HG02642 (cell line): ENCODE results near the gene COQ9.
A peak's percentile ranks its signal among the peaks of the same experiment; 100 is the strongest.

Experiments used
- ATAC-seq: cut with Tn5 transposase; IDR thresholded peaks from one replicate; pipeline ENCODE4 v1.9.1; 2021; ENCODE audit warnings: mild to moderate bottlenecking; ENCODE audit not compliant: unreplicated experiment, poor library complexity

COQ9 gene

DNA sequence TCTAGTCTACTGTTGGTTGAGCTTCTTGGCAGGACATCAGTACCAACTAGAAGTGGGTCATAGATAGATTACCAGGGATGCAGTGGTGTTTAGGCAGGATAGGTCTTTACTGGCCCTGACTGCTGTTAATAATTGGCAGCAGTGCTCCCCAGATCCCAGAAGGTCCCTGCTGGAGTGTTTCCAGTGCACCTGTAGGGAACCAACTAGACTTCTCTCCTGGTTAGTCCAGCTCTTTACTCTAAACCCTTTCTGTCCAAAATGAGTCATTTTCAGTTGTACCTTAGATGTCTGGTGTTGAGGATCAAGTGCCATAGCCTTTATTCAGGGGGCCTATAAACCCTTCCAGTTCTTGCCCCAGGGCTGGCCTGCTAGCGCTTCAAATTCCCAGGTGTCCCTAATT is 23.9 kb downstream of the COQ9 start:
- ATAC-seq: no peak

DNA sequence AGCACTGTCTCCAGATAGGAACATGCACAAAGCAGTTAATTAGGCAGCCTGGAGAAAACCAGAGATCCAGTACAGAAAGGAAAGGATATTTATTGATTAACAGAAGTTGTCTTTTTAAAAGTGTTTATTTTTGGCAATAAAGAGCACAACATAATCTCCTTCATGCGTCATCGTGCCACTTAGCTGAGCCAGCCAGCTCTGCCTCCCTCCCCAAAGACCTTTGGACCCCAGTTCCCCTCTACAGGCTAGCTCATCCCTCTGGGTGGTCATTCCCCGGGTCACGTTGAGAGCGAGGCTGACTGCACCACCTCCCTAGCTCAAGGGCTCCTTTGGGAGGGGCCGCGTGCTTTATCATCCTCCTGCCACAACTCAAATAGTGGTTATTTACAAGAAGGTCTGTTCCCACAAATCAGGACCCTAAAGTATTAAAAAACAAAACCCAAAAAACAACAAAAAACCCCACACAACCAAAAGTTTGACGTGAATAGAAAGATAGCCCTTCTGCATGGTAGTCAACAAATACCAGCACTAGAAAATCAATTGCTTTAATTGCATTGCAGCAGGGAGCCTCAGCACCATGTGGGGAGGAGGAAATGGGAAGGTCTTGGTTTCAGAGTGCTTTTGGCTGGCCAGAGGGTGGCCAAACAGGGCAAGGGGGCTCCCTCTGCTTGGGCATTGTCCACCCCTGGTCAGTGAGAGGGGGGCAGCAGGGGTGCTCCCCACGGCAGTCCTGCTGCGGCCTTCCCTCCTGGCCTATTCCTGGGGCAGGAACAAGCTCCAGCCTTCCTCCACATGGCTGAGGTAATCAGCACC is 24.8 kb downstream of the COQ9 start:
- no peak for ATAC-seq

DNA sequence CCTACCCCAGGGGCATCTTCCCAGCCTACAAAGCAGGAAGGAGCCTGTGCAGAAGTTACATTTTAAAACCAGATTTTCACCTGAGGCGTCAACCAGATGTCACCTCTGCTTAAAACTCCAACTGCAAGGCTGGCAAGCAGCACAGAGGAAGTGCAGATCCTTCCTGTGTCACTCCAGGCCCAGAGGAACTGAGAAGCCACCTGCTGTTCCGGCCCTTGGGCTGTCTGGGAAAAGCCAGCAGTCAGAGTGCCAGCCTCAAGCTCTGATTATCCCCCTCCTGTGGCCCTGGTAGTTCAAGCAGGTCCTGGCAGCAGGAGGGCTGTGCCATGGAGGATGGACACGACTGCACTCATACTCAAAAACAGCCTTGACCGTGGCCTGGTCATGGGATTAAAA is 25.4 kb downstream of the COQ9 start:
- no peak for ATAC-seq

DNA sequence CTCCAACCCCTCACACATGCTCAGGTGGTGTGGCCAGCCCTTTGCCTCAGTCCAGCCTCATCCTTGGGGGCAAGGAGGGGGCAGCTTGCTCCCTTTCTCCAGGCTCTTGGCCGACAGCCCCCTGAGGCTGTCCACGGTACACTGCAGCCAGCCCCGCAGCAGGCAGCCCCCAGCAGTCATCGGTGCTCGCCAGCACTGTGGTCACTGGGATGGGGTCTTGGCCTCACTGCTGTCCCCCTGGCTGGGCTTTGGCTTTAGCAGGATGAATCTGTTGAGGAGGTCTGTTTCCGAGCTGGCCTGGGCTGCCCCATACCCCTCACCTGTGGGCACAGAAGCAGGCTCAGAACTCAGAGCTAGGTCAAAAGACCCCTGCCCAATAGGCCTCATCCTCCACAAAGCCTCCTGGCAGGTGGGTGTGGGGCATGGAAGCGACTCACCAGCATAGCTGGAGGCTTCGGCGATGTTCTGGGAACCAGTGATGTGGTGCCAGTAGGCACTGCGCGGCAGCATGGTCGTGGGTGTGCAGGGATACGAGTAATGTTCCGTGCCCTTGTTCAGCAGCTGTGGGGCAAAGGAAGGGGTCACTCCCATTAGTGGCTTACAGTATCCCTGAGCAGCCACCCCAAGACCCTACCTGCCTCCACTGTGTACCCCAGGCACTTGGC is 26.0 kb downstream of the COQ9 start:
- no peak for ATAC-seq

DNA sequence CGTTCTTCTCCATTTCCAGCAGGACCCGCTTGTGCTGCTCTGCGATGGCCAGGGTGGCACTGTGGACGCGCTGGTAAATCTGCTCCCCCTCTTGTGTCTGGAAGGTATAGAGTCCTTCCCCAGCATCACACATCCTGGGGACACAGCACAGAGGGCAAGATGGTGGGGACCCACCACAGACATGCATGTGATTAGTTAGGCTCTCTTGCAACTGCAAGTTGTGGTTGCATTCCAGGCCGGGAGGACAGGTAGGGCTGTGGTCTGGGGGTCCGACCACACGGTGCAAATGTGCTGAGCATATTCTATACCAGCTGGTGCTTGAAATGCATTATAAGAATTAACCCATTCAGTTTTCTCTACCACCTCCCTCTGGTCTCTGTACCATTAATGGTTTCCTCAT is 26.6 kb downstream of the COQ9 start:
- ATAC-seq: no peak

DNA sequence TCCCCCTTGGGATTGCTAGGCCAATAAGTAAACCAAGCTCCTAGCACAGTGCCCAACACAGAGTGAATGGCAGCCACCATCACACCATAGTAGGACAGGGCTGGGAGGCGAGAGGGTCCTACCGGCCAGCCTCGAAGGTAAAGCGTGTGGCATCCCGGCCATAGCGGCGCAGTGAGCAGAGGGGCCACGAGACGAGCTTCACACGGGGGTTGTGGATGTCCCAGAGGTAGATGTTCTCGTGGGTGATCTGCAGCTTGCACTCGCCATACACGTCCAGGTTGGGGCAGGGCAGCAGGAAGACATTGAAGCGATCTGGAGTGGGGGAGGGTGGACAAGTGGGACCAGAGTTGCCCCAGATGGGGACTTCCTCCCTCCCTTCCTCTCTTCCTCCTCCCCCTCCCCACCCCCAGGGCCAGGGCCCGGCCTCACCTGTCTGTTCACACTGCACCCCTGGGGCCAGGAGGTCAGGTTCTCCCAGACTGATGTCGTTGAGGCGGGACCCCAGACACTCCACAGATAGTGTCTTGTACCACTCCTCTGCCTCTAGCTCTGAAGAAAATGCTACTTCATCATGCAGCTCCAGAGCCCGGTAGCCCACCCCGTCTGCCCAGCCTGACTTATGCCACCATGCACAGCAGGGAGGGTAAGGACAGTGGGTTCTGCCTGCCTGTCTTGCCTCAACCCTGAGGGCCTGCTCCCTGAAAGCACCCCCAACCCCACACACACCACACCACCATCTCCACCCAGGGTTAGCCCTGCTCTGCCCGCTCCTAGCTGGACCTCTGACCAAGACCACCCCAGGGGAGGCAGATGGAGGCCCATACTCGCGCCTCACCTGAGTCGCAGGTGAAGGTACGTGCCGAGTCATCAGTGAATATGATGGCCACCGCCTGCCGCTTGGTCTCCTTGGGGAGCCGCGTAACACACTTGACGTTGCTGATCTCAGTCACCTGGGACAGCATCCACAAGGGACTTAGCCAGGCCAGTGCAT is 27.7 kb downstream of the COQ9 start:
- ATAC-seq: no peak

DNA sequence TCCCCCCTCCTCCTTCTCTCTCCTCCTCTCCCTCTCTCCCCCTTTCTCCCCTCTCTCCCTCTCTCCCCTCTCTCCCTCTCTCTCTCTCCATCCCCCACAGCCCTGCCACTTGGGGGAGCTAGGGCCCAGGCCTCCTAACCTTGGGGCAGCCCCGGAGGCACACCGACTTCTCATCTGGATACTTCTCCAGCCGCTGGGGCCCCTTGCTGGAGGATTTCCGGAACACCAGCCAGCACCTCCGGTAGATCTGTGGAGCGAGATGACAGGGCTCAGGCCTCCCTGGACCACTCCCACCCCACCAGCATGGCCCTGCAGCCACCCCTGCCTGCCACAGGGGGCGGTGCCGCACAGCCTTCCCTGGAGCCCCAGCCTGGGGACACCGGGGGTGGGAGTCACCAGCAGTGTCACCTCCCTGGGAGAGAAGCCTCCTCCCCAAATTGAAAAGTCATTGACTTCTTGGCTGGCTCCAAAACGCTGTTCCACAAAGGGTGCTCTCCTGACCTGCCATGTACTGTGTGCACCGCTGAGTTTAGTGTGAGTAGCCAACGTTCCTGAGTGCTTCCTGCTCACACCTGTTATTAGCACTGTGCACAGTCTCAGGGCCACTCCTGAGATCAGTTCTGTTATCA is 28.5 kb downstream of the COQ9 start:
- ATAC-seq: peak; percentile 82

DNA sequence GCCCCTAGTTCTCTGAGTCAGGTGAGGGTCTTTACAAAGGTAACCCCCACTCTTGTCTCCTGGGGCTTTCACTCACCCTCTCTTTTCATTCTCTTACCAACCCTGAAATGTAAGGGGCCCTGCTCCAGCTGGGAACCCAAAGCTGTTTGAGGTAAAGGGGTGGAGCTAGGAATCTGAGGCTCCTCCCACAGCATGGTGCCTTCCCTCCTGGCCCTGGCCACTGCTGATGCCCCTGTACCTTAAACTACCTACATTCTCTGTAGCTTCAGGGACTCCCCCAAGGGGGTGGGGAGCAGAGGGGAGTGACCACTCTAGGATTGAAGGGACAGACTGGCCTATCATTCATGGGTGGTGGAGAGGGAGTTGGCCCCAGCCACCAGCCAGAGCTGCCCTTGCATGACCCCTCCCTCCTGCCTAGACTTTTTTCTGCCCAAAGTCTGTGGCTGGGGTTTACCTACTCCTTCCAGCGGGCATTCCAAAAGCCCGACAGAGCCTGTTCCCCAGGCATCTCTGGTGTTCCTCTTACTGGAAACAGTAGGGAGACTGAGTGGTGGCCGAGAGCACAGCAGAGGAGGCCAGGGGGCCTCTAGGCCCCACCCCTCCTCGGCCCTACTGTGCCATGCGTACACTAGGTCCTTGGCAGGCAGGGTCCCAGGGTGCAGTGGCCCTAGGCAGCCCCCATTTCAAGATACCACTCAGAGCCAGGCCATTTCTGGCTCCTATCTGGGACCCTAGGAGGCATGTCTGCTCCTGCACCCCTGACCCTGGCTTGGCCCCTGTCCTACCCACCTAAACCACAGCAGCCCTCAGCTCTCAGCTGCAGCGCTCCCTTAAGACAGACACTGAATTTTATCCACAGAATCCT is 29.5 kb downstream of the COQ9 start:
- no peak for ATAC-seq

DNA sequence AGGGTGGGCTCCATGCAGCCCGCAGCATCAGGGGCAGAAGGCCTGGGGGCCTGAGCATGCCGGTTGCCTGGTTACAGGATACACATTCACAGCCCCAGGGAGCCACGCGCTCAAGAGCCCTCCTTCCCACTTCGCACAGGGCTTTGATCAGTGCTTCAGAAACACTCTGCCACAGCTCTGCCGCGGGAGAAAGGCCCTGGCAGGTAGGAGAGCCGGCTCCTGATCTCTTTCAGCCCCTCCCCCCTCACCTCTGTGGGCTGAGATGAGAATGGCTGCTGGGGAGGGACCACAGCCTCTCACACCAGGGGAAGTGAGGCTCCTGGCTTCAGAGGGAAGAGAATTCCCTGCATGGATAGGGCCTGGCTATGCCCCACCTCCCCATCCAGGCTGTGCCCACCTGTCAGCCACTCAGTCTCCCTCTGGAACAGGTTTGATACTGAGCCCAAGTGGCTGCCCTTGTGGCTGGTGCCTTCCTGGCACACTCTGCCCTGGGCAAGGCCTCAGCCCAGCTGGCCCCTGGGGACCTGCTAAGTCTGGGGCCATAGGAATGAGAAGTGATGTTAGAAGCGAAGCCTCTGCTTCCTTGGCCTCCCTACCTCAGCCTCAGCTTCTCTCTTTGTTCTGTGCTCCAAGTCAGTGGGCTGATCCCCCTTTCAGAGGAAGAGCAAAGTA is 30.4 kb downstream of the COQ9 start:
- ATAC-seq: no peak

DNA sequence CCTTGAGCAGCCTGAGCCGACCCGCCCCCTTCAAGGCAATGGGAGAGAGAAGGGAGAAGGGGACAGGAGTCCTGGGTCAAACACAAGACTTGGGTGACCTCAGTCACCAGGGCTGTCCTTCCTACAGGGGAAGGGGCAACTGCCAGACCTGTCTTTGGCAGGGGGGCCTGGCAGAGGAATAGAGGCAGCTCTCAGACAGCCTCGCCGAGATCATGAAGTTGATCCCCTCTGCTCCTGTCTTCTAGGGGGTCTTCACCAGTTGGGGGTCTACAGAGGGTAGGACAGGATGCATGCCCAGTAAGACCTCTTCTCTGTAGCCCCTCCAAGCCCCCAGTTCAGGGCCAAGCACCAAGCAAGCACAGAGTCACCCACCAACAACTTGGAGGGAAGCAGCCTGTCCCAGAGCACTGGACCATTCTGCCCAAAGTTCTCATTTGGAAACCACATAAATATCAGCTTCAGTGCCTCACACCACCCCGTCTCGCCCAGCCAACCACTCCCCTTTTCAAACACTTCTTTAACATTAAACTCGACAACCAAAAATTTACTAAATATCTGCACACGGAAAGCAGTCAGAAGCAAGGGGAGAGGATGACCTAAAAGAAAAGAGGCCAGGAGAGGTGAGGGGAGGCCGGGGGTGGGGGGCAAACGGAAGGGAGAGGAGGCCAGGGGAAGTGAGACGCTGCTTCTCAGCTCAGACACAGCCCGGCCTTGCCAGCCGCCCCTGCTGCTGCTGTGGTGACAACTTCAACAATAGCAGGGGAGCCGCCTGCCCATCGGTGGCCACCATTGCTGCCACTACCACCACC is 31.3 kb downstream of the COQ9 start:
- ATAC-seq: no peak

DNA sequence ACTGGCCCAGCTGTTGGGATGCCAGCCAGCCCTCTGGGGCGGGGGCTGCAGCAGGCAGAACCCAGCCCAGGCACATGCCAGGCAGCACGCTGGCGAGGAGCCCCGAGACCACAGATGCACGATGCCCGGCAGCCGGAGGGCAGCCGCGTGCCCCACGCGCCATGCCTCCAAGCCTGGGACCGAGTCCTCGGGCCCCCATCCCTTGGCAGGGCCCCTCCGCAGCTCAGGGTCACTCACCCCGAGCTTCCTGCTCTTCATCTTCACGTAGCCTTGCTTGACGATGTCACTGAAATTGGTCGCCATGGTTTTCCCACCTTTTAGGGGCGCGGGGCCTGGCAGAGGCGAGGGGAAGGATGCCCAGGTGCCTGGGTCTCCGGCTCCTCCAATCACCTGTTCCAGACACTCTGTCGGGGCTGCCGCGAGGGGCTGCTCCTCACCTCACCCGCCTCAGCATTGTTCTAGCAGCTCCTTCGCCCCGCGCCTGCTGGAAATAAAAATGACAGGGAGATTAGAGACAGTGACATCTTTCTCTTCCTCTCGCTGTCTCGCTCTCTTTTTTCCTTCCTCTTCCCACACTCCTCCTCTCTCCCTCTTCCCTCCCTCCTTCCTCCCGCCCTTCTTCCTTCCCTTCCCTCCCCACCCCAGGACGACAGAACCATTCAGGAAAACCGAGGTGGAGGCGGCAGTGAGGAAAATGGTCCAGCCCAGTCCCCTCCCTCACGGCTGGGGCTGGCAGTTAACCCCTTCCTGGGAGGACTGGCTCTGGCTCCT is 32.1 kb downstream of the COQ9 start:
- ATAC-seq: no peak

DNA sequence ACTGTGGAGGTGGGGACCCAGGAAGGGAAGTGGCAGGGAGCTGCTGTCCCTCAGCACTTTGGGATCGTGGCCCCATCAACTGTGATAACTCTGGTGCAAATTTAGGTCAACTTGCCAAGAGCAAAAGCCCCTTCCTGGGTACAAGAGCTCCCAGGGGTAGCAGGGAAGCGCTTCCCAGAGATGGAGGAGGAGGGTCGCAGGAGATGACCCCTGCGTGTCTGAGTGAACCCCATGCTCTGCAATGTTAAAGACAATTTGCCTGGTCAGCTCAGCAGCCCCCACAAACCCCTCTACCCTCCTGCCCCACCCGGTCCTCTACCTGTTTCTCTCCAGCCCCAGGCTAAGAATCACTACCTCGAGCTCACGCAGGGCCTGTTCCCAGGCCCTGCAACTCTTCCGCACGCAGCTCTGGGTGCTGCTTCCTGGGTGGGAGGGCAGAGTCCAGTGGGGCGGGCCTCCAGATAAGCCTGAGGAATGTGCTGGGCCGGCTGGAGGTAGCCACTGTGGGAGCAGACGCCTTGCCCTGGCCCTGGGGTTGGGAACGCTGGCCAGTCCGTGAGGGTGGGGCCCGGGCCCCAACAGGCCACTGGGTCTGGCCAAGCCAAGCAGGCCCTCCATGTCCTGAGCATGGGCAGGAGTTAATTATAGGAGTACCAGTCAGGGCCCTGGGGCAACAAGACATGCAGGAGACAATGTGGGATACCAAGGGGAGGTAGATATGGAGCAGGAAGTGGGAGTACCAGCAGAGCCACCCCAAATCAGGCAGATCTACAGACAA is 32.9 kb downstream of the COQ9 start:
- ATAC-seq: no peak

DNA sequence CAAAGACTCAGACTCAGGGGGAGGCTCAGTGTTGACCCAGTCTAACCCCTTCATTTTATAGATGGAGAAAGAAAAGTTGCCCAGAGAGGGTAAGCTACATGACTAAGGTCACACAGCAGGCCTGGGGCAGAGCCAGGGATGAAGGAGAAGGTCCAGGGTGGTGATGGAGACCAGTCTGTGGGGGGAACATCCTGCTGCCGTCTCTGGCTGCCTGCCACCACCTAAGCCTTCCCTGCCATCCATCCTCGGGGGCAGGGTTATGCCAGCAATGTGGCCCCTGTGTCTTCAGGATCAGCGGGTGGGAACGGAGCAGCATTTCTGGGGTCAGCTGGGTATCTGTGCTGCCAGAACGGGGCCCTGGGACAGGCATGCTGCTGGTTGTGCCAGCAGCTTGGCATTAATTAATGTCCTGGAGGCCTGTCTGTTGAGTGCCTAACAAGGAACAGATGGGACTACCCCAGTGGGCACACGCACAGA is 33.5 kb downstream of the COQ9 start:
- no peak for ATAC-seq

DNA sequence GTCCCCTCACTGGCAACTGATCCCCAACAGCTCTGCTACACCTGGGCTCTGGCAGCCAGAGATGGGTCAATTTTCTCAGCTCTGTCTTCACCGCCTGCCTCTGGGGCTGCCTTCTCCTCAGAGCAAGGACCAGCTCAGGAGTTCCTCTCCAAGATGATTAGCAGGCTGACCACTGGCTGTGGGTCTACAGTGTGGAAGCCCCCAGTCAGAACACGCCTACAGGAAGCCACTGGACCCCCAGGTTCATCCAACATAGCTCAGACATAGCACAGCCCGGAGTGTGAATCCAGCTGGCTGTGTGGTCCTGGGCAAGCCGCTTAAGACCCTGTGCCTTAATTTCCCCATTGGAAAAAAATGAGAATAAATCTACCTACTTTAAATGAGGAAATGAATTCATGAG is 34.1 kb downstream of the COQ9 start:
- ATAC-seq: no peak

DNA sequence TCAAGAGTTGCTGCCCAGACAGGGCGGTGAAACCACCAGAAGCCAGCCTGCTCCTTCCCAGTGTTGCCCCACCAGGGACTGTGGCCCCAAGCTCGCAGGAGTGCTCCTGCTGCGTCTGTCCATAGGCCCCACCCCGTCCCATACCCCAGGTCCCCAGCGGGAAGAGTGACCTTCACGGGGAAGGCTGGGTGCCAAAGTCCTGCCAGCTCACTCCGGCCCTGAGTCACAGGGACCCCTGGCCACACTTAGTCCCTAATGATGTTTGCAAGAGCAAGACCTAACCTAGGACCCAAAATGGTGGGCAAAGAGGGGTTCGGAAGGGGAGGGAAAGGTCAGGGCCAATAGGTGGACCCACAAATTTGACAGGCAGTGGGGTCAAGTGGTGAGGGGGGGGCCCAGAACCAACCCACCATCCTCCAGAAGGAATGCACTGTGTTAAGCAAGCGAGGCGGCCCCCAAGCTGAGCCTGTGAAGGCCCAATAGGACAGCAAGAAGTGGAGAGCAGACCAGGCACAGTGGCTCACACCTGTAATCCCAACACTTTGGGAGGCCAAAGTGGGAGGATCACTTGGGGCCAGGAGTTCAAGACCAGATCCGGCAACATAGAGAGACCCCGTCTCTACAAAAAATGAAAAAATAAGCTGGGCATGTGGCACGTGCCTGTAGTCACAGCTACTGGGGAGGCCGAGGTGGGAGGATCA is 35.7 kb downstream of the COQ9 start:
- no peak for ATAC-seq
